Heart left ventricle (tissue), 13 donors: ENCODE data around the gene NECTIN1.

Experiments
- CTCF ChIP-seq, 12 donors: fragments of 200-600 bp; sonication (generic) in 4 of 12; IDR thresholded peaks; one replicate each; pipeline versions ENCODE4 v1.5.0 to v1.8.0; 2018 to 2022; ENCODE audit warnings: antibody characterized with exemption in 12 of 12, mild to moderate bottlenecking in 5 of 12
- POLR2A ChIP-seq, 2 donors: fragments of 450-650 bp; IDR thresholded peaks; one replicate each; pipeline ENCODE4 v1.6.1; 2017; ENCODE audit warnings: antibody characterized with exemption in 2 of 2, mild to moderate bottlenecking in 2 of 2, moderate library complexity in 2 of 2
- donor health status: ischemic (EF 13 %, LVEDD 7.1; RV severe dilation, severe dysfunction).
- donor health status: DM: no; HTN: yes; CAD: no.
- donor health status: DM: no; HTN: no; CAD: no.
- donor health status: ischemic (EF 25% LVEDD 6.9; RV normal size, moderate dysfunction).
- donor health status: ischemic (EF 25% LVEDD 5.7; RV mildly dilated, moderate dysfunction).
- donor health status: ischemic (EF 35%, LVEDD 5.7; RV mildly dilated, moderate dysfunction).
- donor health status: nonischemic (EF 11% LVEDD 7.7; RV severe dilation, severe dysfunction).
- donor health status: DM: yes; HTN: yes; CAD: no.
- donor health status: PGD.
- donor health status: ischemic (EF 29% LVEDD 5.4; RV normal size, mild dysfunction).
- donor health status: nonischemic (EF 23%, LVEDD 6.1; RV moderate dilation, normal function).

- TF ChIP-seq CTCF (IDR thresholded peaks at IDR 0.05) (no peak), POLR2A (IDR thresholded peaks at IDR 0.05) (no peak)
These were observed 23.0 kb downstream of the NECTIN1 start for GRCh38 chr11:119706029-119706428.
